ENCODE results near the gene TCF19. TPM values are rescaled to one million over a fixed set of nuclear protein-coding genes. Genes with fewer than 3 reads are reported as not detected.

Gene TCF19
- total RNA-seq = 20.7 and 22.2 TPM in 2 replicates

GRCh38 chr6:31158140-31158862 is at the start of gene TCF19:
TCF19 (plus strand) TSS chr6:31158589; CDS start chr6:31159470, 881 bp downstream.
- no peak for TF ChIP-seq CTCF (IDR thresholded peaks at IDR 0.05; ENCODE audit: insufficient read depth, low read depth, low read length)
- peak within 1 kb of the TSS; percentile 79 for H3K4me3 ChIP-seq (ENCODE audit: low read depth, low read length)
- DNase-seq (ENCODE audit: low read depth) = peak; percentile 99

DNA sequence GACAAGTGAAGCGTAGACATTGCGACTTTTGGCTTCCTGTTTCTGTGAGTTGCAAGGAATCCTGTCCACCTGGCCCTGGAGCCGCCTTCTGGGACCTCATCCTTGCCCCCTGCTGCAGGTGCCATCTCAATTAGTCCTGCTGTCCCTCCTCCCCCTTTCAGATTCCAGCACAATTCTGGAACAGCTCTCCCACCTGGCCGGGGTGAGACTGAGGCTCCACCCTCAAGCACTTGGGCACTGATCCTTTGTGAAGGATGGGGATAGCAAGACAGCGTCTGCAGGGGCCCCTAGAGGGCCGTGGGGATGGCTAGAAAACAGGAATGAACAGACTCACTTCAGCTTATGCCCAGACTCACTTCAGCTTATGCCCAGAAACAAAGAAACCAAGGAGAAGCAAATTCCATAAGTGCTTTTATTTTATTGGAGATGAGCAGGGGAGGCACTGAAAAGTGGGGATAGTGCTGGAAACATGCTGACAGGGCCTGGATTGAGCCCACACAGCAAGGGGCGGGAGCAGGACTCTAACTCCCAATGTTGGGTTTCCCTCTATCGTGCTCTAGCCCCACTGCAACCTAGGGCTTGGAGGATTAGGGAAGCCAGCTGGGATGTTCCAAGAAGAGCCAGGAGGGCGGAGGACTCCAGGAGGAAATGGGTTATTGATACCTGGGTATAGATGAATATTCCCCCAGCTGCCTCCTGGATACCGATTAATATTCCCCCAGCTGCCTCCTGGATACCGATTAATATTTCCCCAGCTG is 47.4 kb upstream of the TCF19 start:
- no peak for TF ChIP-seq CTCF (IDR thresholded peaks at IDR 0.05; ENCODE audit: insufficient read depth, low read depth, low read length)
- H3K4me3 ChIP-seq (ENCODE audit: low read depth, low read length) = no peak overlapping the region
- DNase-seq (ENCODE audit: low read depth) = no peak

DNA sequence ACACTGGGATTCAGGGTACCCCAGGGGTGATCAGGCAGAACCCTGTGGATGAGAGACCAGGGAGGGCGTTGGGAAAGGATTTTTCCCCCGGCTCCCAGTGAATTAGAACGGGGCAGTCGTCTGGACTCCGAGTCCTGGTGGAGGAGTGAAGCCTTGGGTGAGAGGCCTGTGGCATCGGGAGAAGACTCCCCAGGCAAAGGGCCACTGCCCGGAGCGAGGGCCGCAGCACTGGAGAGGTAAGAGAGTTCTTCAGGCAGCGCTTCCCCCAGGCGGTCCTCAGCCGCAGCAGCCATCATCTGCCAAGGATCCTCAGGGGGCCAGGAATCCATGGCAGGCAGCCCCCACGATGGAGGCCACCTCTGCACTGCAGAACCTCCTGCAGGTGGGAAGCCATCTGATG is 46.7 kb upstream of the TCF19 start:
- no peak overlapping the region for H3K4me3 ChIP-seq (ENCODE audit: low read depth, low read length)
- DNase-seq (ENCODE audit: low read depth) = no peak
- no peak for TF ChIP-seq CTCF (IDR thresholded peaks at IDR 0.05; ENCODE audit: insufficient read depth, low read depth, low read length)

- no peak for DNase-seq (ENCODE audit: low read depth)
Measured at GRCh38 chr6:31112478-31112877, 45.9 kb upstream of the TCF19 start, which contains the start of gene C6orf15. C6orf15 (minus strand) TSS chr6:31112575; CDS start chr6:31112555, 20 bp downstream.

GRCh38 chr6:31113861-31114540 is 44.4 kb upstream of the TCF19 start:
- DNase-seq (ENCODE audit: low read depth) = no peak
- no peak for TF ChIP-seq CTCF (IDR thresholded peaks at IDR 0.05; ENCODE audit: insufficient read depth, low read depth, low read length)
- H3K4me3 ChIP-seq (ENCODE audit: low read depth, low read length) = no peak overlapping the region

More at GRCh38 chr6:31112478-31112877, 45.9 kb upstream of the TCF19 start, which contains the start of gene C6orf15:
- no peak within 1 kb of the TSS for H3K4me3 ChIP-seq (ENCODE audit: low read depth, low read length)
- no peak for TF ChIP-seq CTCF (IDR thresholded peaks at IDR 0.05; ENCODE audit: insufficient read depth, low read depth, low read length)

DNA sequence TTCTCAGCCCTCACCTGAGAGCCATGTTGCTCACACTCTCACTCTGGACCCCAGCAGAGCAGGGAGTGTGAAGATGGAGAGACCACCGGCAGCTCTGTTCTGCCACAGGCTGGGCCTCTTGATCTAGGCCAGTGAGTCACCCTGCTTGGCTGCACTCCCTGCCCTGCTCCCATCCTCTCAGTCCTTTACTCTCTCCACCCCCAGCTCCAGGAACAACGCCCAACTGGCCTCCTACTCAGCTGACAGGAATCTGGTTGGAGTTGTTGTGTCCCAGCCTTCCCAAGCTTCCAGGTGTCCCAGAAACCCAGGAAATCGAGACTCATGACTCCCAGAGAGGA is 43.9 kb upstream of the TCF19 start, which contains the start of gene PSORS1C1:
Gene PSORS1C1 (plus strand): TSS at position 260 of the 338 bp plus-strand sequence. CDS start 14,833 bp downstream, outside the sequence.
- DNase-seq (ENCODE audit: low read depth) = peak; percentile 90
- H3K4me3 ChIP-seq (ENCODE audit: low read depth, low read length) = peak within 1 kb of the TSS; percentile 42
- no peak for TF ChIP-seq CTCF (IDR thresholded peaks at IDR 0.05; ENCODE audit: insufficient read depth, low read depth, low read length)
